Measurements from ENCODE around the gene HOXB7. TPM values are rescaled to one million over a fixed set of nuclear protein-coding genes. Genes with fewer than 3 reads are reported as not detected.

HOXB7 gene
- total RNA-seq, 1 experiment from 2014 or later = not detected

GRCh38 chr17:48647963-48648245 lies 37.1 kb upstream of the HOXB7 start:
- no peak for TF ChIP-seq GRHL2 (CRISPR knock-in tag; IDR thresholded peaks at IDR 0.05; ENCODE audit: insufficient replicate concordance, severe bottlenecking)
- Mint-ChIP-seq H3K36me3 (no peaks in the 10 kb centered on the region), H3K27me3 (ENCODE audit: low read depth) (peaks cover 97% of the 10 kb centered on the region), H3K4me3 (peak overlapping the region; percentile 64), H3K9me3 (no peaks in the 10 kb centered on the region), H3K4me1 (peaks cover 18% of the 10 kb centered on the region), H3K27ac (no peak overlapping the region)
- ChIA-PET POLR2A (no interaction called here), CTCF (interaction anchor here (1.0 to 2.1 kb wide), 4 partner anchors 11 to 231 kb away, joined by 4 to 9 read pairs (median 6); partner anchors contain the start of gene HOXB13)
- no peak for ATAC-seq
- no peak for DNase-seq (ENCODE audit: low spot score)

- Mint-ChIP-seq H3K4me3 (peak overlapping the region; percentile 64), H3K27ac (no peak overlapping the region), H3K36me3 (no peaks in the 10 kb centered on the region), H3K4me1 (peaks cover 24% of the 10 kb centered on the region), H3K9me3 (no peaks in the 10 kb centered on the region), H3K27me3 (ENCODE audit: low read depth) (peaks cover 98% of the 10 kb centered on the region)
- DNase-seq (ENCODE audit: low spot score) (peak; percentile 73), ATAC-seq (peak; percentile 56)
- ChIA-PET POLR2A (no interaction called here), CTCF (interaction anchor here (0.7 to 2.1 kb wide), 6 partner anchors 11 to 232 kb away, joined by 4 to 9 read pairs (median 5); partner anchors contain the start of gene HOXB13)
- TF ChIP-seq ZNF512 (CRISPR knock-in tag; IDR thresholded peaks at IDR 0.05; ENCODE audit: borderline replicate concordance) = 0 out of 2 replicates have a peak, but pooled peaks have one; percentile 35
- TF ChIP-seq MLX (CRISPR knock-in tag; IDR thresholded peaks at IDR 0.05) = no peak
- TF ChIP-seq ESRRA (CRISPR knock-in tag; IDR thresholded peaks at IDR 0.05; ENCODE audit: borderline replicate concordance) = peak; percentile 55; the same call in 1 of the 2 replicates
Observed at GRCh38 chr17:48647103-48647962, 36.5 kb upstream of the HOXB7 start.

- Mint-ChIP-seq H3K36me3 (no peaks in the 10 kb centered on the region), H3K27ac (no peak overlapping the region), H3K4me1 (peaks cover 29% of the 10 kb centered on the region), H3K27me3 (ENCODE audit: low read depth) (peaks cover 99% of the 10 kb centered on the region), H3K9me3 (no peaks in the 10 kb centered on the region), H3K4me3 (peak overlapping the region; percentile 64)
- TF ChIP-seq ZNF317 (CRISPR knock-in tag; IDR thresholded peaks at IDR 0.05; ENCODE audit: borderline replicate concordance, low read depth) = 0 out of 2 replicates have a peak, but pooled peaks have one; percentile 12
- no peak for TF ChIP-seq ZNF423 (CRISPR knock-in tag; IDR thresholded peaks at IDR 0.05)
- ChIA-PET CTCF (interaction anchor here (0.7 to 1.4 kb wide), 5 partner anchors 10 to 82 kb away, joined by 3 to 5 read pairs (median 4); partner anchors contain the start of gene HOXB13), POLR2A (no interaction called here)
- peak; percentile 50 for DNase-seq (ENCODE audit: low spot score)
- peak; percentile 15 for ATAC-seq
Observed at GRCh38 chr17:48646183-48647102, 35.6 kb upstream of the HOXB7 start.

GRCh38 chr17:48645639-48646182 lies 34.9 kb upstream of the HOXB7 start:
- peak overlapping the region; percentile 64 for H3K4me3 Mint-ChIP-seq
- no peak for TF ChIP-seq NR1H2 (CRISPR knock-in tag; IDR thresholded peaks at IDR 0.05)
- CTCF ChIA-PET = interaction anchor here (1.0 kb wide), 2 partner anchors 9 to 26 kb away, joined by 3 to 5 read pairs; no protein-coding TSS in a partner anchor
- H3K27ac Mint-ChIP-seq = no peak overlapping the region
- no peaks in the 10 kb centered on the region for H3K9me3 Mint-ChIP-seq
- H3K36me3 Mint-ChIP-seq = no peaks in the 10 kb centered on the region
- DNase-seq (ENCODE audit: low spot score) (no peak), ATAC-seq (no peak)
- POLR2A ChIA-PET = no interaction called here
- H3K27me3 Mint-ChIP-seq (ENCODE audit: low read depth) = peaks cover 99% of the 10 kb centered on the region; the same call in 1 of the 2 replicates
- peaks cover 32% of the 10 kb centered on the region for H3K4me1 Mint-ChIP-seq

- no peaks in the 10 kb centered on the region for H3K36me3 Mint-ChIP-seq
- peaks cover 100% of the 10 kb centered on the region; the same call in 1 of the 2 replicates for H3K27me3 Mint-ChIP-seq (ENCODE audit: low read depth)
- H3K4me1 Mint-ChIP-seq = peaks cover 32% of the 10 kb centered on the region
- DNase-seq (ENCODE audit: low spot score) = no peak
- H3K27ac Mint-ChIP-seq = no peak overlapping the region
- H3K4me3 Mint-ChIP-seq = no peak overlapping the region
- POLR2A ChIA-PET = interaction anchor here (0.6 kb wide), 1 partner anchor 9 kb away, joined by 3 read pairs; no protein-coding TSS in a partner anchor
- no peaks in the 10 kb centered on the region for H3K9me3 Mint-ChIP-seq
- CTCF ChIA-PET = interaction anchor here (1.0 kb wide), 1 partner anchor 27 kb away, joined by 3 read pairs; no protein-coding TSS in a partner anchor
- no peak for ATAC-seq
- TF ChIP-seq TP53 (CRISPR knock-in tag; IDR thresholded peaks at IDR 0.05) = no peak
- TF ChIP-seq ZNF425 (CRISPR knock-in tag; conservative IDR thresholded peaks at IDR 0.05) = no peak
- TF ChIP-seq CTCF (IDR thresholded peaks at IDR 0.05) = no peak
- no peak for TF ChIP-seq FOXJ3 (CRISPR knock-in tag; IDR thresholded peaks at IDR 0.05; ENCODE audit: borderline replicate concordance)
- TF ChIP-seq ETV6 (CRISPR knock-in tag; IDR thresholded peaks at IDR 0.05) = no peak
Observed at GRCh38 chr17:48644910-48645557, 34.2 kb upstream of the HOXB7 start.
